Stimulated activated CD4-positive, alpha-beta T cell treated with anti-CD3 and anti-CD28 coated beads, Interleukin-4, amount 100 ng/mL, for 24 hours (primary cell): ENCODE measurements around the gene NPAS2.

Source experiments
- DNase-seq: peaks from one replicate; pipeline ENCODE4 v3.0.0-alpha.2; 2020

NPAS2 gene

DNA sequence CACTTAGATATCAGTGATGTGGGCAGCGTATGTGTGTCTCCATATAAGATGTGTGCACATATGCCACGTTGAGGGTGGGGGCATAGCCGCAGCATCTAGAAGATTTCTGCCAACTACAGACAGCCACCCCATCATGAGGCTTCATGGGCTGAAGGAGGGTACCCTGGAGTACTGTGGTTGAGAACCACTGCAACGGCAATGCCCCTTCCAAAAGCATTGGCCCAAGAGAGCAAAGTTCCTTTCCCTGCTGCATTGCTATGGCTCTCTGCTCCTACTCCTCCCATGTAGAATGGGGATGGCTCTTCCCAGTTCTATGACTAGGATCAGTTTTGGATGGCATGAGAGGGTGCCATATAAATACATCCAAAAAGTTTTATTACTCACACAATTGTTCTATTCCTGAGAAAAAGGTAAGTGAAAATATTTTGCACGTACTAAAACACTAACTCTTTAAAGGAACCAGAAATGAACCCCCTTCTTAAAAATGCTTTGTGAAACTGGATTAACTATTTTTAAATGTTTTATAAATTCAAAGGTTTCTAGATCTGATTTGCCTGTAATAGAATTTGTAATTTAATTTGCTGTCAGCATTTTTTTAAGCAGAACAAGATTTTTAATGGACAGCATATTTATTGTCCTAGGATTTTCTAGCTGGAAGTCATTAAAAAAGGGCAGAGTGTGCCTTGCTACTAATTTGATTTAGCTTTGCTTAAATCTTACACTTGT lies 177.7 kb downstream of the NPAS2 start:
- DNase-seq, result no peak

DNA sequence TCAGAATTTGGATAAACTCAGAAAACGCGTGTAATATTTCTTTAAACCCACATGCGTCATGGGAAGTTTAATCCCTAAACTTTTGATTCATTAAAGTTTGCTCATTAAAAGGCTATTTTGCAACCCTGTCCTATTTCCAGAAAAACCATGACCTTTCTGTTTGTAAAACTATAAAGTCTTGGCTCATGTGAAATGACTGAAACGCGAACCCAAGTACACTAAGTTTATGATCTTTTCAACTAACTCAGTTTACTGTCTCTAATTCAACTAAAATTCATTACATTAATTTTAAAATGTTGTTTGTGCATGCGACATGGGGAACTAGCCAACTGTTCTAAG lies 178.3 kb downstream of the NPAS2 start:
- no peak for DNase-seq

DNA sequence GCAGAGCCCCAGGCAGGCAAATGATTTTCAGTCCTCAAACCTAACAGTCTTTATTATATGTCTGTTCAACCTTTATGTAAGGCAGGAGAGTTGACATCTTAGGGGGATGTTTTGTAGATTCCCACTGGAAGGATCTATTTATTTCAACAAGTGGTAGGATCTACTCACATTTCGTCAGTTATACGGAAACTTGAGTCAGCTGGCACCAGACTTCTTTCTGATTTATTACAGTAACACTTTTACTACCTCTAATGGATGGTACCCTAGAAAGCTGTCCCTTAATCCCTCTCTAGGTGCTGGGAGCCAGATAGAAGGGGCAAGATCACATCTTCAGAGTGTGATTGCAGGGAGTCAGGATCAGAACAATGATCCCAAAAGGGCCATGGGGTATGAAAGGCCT lies 180.1 kb downstream of the NPAS2 start:
- DNase-seq, result no peak

DNA sequence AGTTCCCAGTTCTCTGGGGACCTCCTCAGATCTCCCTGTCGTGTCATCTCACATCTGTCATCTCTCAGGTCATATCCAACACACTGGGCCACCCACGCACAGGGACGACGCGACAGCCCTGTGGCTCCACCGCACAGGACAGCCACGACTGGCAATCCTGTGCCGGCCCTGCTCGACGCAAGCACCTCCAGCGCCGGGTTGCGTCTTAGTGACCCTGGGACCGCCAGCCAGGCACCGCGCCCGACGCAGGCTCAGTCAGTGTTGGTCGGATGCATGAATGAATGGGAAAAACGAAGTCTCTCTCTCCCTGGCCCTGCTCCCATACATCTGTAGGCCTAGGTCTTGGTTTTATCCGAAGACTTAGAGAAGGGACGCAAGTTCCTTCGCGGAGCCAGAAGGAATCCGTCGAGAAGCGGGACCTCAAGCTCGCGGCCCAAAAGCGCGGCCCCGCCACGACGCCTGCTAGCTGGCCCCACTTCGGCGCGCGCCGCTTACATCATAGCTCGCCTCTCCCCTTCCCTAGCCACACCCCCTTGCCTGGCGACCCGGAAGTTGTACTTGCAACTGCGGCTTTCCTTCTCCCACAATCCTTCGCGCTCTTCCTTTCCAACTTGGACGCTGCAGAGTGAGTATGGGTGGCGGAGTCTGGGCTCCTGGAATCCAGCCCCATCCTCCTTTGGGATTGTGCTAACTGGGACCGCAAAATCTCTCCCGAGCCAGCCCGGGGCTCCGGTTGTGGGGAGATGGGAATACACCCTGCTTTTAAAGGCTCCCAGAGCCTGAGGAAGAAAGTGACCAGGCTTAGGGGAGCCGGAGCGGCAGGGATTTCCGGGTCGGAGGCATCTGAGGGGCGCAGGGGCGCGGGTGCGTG lies 182.0 kb downstream of the NPAS2 start, which contains the start of gene RPL31:
TSS of gene RPL31 (plus strand) at position 599 of the 871 bp plus-strand sequence. CDS start 413 bp downstream, outside the sequence.
- DNase-seq, result peak; percentile 98

DNA sequence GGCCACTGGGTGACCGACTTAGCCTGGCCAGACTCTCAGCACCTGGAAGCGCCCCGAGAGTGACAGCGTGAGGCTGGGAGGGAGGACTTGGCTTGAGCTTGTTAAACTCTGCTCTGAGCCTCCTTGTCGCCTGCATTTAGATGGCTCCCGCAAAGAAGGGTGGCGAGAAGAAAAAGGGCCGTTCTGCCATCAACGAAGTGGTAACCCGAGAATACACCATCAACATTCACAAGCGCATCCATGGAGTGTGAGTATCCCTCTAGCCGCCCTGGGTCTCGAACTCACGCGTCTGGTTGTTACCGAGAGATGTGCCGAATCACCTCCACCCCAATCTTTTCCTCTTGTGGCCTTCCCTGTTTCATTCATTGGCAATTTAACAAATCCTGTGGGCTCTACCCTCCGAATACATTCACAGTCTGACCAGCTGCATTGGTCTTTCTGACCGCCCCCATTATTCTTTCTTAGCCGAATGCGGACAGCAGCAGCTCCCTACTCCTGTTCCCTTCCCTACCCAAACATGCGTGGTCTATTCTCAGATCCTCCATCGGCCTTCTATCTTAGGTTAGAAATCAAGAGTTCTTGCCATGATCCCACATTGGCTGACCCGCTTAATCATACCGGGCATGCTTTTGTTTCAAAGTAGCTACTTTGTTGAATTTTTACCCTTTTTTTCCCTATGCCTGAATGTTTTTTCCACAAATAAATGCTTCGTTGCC lies 182.8 kb downstream of the NPAS2 start:
- DNase-seq, result peak; percentile 42

DNA sequence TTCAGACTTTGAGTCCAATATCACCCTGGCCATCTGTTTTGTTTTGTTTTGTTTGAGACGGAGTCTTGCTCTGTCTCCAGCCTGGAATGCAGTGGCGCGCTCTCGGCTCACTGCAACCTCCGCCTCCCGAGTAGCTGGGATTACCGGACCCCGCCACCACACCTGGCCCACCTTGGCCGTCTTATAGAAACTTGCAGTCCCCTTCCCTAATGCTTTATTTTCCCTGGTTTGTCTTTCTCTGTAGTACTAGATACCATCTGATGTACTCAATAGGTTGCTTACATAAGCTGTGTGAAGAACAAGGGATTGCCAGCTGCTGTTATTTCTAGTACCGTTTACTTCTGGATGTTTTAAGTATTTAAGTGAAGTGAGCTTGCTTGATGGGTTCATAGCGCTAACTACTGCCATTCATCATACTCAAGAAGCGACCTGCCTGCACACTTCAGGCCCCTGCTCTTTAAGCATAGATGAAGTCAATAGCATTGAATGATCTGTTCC lies 183.4 kb downstream of the NPAS2 start:
- DNase-seq, result no peak

DNA sequence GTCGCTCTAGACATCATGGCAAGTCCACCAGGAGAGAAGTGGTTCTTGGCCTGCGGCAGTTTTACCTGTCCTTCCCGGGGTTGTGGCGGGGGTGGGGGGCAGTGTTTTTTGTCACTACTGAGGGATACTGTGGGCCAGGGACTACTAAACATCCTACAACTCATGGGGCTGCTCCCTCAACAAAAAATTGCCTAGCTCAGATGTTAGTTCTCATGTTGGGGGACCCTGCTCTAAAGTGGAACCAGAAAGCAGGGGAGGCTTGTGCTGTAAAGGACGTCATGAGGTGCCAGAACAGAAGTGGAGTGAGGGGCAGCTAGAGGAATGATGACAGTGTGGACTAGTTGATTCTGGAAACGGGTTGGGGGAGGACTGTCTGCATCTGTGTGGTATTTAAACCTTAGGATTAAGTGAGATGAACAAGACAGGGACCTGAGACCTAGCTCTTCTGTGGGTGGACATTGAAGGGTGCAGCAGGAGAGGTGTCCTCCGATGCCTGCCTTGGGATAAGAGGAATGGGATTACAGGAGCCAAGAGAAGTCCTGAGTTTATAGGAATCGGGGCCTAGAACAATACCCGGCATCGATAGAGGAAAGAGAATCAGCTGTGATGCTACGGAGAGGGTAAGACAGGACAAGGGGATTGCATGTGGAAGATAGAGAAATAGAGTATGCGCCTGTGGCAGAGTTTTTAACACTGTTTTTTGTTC lies 184.8 kb downstream of the NPAS2 start:
- no peak for DNase-seq

DNA sequence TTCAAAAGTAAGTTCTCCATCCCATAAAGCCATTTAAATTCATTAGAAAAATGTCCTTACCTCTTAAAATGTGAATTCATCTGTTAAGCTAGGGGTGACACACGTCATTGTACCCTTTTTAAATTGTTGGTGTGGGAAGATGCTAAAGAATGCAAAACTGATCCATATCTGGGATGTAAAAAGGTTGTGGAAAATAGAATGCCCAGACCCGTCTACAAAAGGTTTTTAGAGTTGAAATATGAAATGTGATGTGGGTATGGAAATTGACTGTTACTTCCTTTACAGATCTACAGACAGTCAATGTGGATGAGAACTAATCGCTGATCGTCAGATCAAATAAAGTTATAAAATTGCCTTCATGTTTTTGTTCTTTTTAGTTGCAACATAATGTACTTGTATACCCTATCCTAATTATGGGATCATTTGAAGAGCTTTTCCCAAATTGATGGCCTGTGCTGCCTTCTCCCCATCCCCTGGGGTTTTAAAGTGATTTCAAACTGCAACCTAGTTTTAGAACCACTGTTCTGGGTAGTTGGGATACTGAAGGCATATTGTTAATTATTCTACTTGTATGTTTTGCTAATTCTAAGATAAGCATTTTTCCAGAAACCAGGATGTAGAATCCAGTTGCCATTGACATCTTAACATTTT lies 186.3 kb downstream of the NPAS2 start:
- no peak for DNase-seq

DNA sequence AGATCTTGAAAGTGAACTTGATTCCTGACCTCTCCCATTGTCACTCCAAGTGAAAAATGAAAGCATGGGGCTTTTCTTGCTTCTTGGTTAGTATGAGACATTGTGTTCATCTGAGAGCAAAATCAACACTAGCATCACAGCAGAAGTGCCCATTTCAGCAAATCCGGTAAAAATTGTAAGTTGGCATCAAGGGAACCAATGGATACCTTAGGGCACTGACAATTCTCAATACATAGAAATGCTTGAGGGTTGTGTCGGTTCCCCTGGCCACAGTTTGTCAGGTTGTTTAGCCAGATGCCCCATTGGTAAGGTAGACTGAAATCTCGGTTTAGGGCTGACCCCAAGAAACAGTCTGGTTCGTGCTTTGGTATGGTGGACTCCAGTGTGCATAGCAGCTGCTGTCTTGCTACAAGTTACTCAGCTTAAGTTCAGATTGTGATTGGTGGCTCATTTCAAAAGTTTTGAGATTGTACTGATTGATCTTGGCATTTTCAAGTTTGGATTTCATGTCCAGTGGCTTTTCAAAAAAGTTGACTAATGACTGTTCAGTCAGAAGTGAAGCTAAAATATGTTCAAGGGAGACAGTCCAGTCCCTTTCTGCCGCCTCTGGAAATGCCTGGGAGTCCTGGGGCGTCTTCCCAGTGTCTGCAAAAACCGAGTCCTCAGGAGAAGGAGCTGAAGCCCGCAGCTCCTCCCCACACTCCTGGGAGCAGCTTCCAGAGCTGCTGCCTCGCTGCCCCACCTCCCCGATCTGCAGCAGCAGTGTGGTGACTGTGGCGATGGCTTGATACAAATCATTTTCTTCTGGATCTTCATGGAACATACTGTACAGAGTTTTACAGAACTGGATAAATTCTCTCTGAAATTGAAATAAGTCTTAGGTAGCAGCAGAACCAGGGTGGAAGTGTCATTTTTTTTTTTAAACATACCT lies 187.7 kb downstream of the NPAS2 start:
- no peak for DNase-seq

DNA sequence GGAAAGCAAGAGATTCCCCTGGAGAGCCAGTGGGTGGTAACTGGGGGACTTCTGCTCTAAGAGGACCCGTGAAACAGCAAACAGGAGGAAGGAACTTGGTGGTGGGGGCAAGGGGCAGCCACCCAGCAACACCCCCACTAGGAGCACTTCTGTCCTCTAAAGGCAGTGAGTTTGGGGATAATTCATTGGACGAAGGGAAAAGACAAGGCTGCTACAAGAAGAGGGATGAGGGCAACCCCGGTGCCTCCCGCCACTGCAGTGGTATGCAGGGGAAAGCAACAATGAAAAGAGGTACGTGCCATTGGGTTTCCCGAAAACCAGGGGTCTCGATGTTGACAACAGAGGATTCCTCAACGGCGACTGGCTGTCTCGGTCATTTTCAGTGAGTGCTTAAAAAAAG lies 191.2 kb downstream of the NPAS2 start:
- no peak for DNase-seq

DNA sequence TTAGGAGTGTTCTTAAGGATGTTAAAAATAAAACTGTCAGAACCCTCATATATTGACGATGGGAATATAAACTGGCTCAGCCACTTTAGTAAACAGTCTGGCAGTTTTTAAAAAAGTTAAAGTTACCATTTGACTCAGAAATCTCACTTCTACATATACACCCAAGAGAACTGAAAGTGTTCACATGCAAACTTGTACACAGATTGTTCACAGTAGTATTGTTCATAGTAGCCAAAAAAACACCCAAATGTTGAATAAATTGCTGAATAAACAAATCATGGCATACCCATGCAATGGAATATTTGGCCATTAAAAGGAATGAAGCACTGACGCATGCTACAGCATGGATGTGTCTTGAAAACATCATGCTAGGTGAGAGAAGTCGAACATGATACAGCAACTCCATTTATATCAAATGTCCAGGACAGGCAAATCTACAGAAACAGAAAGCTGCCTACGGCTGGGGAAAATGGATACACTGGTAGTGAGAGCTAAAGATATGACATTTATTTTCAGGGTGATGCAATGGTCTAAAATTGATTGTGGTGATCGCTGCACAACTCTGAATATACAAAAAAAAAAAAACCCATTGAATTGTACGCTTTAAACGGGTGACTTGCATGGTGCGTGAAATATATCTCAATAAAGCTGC lies 192.2 kb downstream of the NPAS2 start:
- no peak for DNase-seq

DNA sequence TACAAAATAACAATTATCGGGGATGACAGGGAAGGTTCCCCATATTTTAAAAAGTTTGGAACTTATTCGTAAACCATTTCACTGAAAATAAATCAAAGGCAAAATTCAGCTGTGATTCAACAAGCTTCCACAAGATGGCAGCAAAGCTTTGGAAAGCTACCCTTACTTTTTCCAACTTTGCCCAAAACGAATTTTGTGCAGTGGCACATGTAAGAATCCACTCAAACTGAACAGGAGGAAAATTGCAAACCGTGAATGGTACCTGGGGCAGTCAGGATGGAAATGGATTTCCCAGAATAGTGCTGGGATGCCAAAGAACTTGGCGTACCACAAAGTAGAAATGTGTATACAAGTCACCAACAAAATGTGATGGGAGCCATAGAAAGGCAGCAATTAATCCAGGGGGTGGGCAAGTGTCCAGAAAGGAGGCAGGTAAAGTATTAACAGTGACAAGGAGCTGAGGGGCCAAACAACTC lies 192.8 kb downstream of the NPAS2 start:
- DNase-seq, result peak; percentile 50

DNA sequence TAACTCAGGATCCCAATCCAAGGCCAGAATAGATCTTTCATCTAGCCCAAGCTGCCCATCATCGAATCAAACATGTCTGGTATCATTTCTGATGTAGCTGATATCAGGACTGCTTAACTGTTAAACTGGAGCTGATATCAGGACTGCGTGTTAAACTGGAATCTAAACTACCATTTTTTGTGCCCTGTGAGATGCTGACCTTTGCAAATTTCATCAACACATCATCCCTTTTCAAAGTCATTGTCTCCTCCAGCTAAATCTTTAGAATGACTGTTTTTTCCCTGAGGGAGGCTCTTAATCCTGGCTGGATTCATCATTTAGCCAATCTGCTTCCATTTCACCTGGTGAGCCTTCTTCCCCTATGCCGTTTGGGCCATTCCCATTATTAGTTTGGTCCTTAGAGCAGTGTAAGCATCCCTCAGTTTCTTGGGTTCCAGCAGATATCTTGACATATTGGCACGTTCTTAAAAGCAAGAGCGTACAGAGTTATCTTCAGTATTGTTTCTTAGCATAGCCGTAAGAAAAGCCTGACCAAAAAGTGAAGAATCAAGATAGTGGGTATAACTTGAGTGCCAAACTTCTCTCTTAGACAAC lies 194.4 kb downstream of the NPAS2 start:
- DNase-seq, result no peak

DNA sequence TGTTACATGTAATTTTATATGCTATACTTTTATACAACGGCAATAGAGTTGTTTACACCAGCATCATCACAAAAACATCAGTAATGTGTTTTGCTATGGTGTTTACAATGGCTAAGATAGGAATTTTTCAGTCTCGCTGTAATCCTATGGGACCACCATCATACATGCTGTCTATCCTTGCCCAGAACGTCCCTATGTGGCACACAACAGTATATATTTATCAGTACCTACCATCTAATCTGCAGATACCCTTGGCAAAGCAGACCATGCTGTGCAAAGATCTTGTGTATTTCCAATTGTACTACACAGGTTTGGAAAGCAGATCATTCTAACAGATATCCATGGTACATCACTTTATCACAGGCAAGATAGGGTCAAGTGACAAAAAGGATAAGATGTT lies 197.4 kb downstream of the NPAS2 start:
- DNase-seq, result no peak

DNA sequence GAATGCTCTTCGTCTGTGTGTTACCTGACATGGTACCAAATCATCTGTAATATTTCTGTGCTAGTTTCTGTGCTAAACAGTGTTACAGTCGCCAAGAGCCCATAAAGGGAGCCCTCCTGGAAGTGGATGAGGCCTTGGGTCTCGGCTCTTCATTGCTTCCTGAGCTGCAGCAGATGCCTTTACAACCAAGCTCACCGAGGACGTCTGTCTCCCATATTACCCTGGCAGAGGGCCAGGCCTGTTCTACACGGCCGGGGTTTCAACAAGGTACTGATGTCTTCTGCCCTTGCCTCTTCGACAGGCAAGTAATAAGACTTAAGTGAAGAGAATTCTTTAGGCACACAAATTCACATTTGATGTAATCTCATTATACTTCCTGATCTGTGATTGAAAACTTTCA lies 199.0 kb downstream of the NPAS2 start:
- no peak for DNase-seq

DNA sequence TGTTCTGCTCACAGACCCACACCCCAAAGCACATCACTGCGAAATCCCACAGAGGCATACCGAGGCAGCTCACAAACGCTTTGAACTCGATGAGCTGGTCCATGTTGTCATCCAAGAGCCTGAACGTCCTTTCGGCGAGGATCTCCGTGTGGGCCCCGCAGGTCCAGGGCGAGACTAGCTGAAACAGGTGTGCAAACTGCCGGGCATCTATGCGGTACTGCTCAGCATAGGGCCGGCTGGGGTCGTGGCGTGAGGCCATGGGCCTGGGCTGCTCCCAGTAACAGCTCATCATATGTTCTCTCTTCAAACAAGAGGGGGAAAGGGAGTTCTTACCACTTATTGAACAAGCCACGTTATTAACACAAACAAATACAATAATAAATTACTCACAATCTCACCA lies 202.3 kb downstream of the NPAS2 start:
- DNase-seq, result no peak

DNA sequence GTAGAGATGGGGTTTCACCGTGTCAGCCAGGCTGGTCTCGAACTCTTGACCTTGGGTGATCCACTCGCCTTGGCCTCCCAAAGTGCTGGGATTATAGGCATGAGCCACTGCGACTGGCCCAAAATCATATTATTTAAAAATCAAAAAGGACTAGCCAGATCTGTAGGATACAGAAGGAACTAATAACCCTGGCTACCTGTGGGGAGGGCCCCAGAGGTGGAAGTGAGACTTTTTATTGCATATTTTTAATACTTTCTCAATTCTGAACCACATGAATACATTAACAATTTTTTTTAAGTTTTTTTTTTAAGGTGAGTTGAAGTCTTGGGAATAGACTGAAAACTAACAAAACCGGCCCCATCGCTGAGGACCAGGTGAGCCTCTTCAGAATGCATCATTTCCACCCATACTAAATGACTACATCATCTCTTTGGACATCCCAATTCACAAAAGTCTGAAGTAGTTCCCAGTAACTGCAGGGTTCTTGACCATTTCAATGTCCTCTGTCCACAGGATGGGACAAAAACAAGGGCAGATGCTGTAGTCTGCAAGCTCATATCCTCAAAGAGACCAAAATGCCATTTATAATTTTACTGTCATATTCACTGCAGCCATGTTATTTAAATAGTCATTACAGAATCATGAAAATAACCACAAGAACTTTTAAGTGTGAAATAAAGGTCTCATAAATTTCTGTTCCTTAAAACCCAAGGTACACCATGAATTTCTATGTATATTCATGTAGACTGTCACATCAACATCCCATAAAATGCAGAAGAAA lies 203.6 kb downstream of the NPAS2 start:
- DNase-seq, result no peak

DNA sequence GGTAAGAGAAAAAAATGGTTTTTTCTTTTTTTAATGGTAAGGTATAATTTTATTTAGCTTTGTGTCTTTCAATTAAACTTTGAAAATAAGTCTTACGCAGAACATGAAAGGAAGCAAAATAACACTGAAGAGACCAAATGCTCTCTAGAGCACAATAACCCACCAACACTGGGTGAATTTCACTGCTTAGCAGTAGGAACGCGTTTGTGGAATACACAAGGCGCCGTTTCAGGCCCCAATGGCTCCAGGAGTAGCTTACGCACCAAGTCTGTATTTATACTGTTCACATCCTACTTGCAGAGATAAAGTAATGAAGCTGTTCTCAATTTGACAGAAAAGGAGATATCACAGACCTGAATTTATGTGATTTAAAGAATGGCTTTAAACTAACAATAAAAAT lies 205.6 kb downstream of the NPAS2 start:
- DNase-seq, result no peak

DNA sequence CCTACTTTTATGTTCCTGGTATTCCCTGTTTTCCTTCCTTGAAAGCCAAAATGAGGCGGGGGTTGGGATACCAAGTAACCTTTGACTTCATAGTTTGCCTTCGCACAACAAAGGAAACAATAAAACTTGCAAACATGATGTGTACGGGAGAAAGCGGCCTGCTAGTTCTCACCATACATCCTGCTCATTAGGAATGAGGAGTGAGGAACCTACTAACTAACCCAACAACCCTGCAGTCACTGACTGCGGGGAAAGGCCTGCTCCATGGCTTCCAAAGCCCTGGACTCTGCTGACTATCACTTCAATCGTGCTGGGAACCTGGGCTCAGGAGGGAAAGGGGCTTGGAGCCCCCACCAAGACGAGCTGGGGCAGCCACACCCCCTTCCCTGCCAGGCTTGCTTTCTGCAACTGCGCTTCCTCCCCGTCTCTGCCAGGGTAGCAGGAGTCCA lies 206.3 kb downstream of the NPAS2 start:
- no peak for DNase-seq
